ENCODE measurements around the gene CLIC4. TPM values are rescaled to one million over a fixed set of nuclear protein-coding genes. Genes with fewer than 3 reads are reported as not detected.

CLIC4 gene
- total and polyA plus RNA-seq, 4 donors = 15.0 to 40.7 (median 28.4) TPM

DNA sequence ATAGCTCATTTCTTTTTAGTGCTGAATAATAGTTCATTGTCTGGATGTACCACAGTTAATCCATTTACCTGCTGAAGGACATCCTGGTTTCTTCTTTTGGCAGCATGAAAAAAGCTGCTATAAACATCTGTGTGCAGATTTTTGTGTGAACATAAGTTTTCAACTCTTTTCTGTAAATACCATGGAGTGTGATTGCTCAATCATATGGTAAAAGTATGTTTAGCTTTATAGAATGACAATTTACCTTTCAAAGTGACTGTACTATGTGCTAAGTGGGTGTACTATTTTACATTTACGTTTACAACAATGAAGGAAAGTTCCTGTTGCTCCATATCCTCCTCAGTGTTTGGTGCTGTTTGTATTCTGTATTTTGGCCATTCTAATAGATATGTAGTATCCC is 135.8 kb downstream of the CLIC4 start:
- 45% methylated on average over 1 of the region's 1 CpG for WGBS
- H3K4me3 ChIP-seq (ENCODE audit: low read depth in 1 of 3, low read length in 3 of 3) = no peak overlapping the region
- TF ChIP-seq EGR1 (IDR thresholded peaks at IDR 0.05; ENCODE audit: low read depth in 2 of 2) = no peak
- no peak for TF ChIP-seq HNF4G (IDR thresholded peaks at IDR 0.05)
- TF ChIP-seq NR2F2 (IDR thresholded peaks at IDR 0.05) = no peak
- no peak for TF ChIP-seq GABPA (IDR thresholded peaks at IDR 0.05 in 1 of 2, conservative IDR thresholded peaks at IDR 0.05 in 1 of 2)
- no peak for TF ChIP-seq FOXA1 (IDR thresholded peaks at IDR 0.05)
- no peak for TF ChIP-seq TAF1 (conservative IDR thresholded peaks at IDR 0.05)
- TF ChIP-seq SP1 (IDR thresholded peaks at IDR 0.05) = no peak
- TF ChIP-seq, protein P1, sequence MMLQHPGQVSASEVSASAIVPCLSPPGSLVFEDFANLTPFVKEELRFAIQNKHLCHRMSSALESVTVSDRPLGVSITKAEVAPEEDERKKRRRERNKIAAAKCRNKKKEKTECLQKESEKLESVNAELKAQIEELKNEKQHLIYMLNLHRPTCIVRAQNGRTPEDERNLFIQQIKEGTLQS (IDR thresholded peaks at IDR 0.05) = no peak
- no peak for TF ChIP-seq HNF4A (conservative IDR thresholded peaks at IDR 0.05)
- no peak for TF ChIP-seq RXRA (IDR thresholded peaks at IDR 0.05)
- TF ChIP-seq JUND (IDR thresholded peaks at IDR 0.05) = no peak
- TF ChIP-seq, protein P2, sequence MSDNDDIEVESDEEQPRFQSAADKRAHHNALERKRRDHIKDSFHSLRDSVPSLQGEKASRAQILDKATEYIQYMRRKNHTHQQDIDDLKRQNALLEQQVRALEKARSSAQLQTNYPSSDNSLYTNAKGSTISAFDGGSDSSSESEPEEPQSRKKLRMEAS (IDR thresholded peaks at IDR 0.05) = no peak
- TF ChIP-seq, protein P3, sequence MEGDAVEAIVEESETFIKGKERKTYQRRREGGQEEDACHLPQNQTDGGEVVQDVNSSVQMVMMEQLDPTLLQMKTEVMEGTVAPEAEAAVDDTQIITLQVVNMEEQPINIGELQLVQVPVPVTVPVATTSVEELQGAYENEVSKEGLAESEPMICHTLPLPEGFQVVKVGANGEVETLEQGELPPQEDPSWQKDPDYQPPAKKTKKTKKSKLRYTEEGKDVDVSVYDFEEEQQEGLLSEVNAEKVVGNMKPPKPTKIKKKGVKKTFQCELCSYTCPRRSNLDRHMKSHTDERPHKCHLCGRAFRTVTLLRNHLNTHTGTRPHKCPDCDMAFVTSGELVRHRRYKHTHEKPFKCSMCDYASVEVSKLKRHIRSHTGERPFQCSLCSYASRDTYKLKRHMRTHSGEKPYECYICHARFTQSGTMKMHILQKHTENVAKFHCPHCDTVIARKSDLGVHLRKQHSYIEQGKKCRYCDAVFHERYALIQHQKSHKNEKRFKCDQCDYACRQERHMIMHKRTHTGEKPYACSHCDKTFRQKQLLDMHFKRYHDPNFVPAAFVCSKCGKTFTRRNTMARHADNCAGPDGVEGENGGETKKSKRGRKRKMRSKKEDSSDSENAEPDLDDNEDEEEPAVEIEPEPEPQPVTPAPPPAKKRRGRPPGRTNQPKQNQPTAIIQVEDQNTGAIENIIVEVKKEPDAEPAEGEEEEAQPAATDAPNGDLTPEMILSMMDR (IDR thresholded peaks at IDR 0.05; ENCODE audit: low read depth, low read length, missing input control) = no peak
- no peak for TF ChIP-seq YY1 (IDR thresholded peaks at IDR 0.05)
- DNase-seq (ENCODE audit: low spot score) = no peak
- H3K27ac ChIP-seq (ENCODE audit: low read depth in 1 of 2, low read length in 2 of 2) = no peak overlapping the region
- no peak overlapping the region for H3K9ac ChIP-seq (ENCODE audit: low read depth in 1 of 2, low read length in 2 of 2)
- H3K36me3 ChIP-seq (ENCODE audit: control insufficient read depth in 4 of 4, insufficient read depth in 3 of 4, low read depth in 1 of 4, low read length in 3 of 4) = no peaks in the 10 kb centered on the region
- no peaks in the 10 kb centered on the region for H3K4me1 ChIP-seq (ENCODE audit: control insufficient read depth in 4 of 4, insufficient read depth in 4 of 4, low read length in 3 of 4)
- H3K9me3 ChIP-seq (ENCODE audit: control insufficient read depth in 4 of 4, low read length in 3 of 4) = no peaks in the 10 kb centered on the region
- H3K27me3 ChIP-seq (ENCODE audit: control insufficient read depth in 4 of 4, insufficient read depth in 4 of 4, low read length in 3 of 4) = no peaks in the 10 kb centered on the region

DNA sequence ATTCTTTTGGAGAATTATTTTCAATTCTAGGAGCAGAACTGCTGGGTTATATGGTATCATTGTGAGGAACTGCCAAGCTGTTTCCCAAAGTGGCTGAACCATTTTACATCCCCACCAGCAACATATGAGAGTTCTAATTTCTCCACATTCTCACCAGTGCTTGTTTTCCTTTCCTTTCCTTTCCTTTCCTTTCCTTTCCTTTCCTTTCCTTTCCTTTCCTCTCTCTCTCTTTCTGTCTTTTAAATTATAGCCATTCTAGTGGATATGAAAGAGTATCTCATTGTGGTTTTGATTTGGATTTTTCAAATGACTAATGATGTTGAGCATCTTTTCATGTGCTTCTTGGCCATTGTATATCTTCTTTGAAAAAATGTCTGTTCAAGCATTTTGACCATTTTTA is 139.5 kb downstream of the CLIC4 start:
- TF ChIP-seq EGR1 (IDR thresholded peaks at IDR 0.05; ENCODE audit: low read depth in 2 of 2) = no peak
- no peak for TF ChIP-seq FOXA1 (IDR thresholded peaks at IDR 0.05)
- Histone ChIP-seq H3K27ac (ENCODE audit: low read depth in 1 of 2, low read length in 2 of 2) (no peak overlapping the region), H3K4me1 (ENCODE audit: control insufficient read depth in 4 of 4, insufficient read depth in 4 of 4, low read length in 3 of 4) (no peaks in the 10 kb centered on the region), H3K9me3 (ENCODE audit: control insufficient read depth in 4 of 4, low read length in 3 of 4) (no peaks in the 10 kb centered on the region), H3K36me3 (ENCODE audit: control insufficient read depth in 4 of 4, insufficient read depth in 3 of 4, low read depth in 1 of 4, low read length in 3 of 4) (no peaks in the 10 kb centered on the region), H3K4me3 (ENCODE audit: low read depth in 1 of 3, low read length in 3 of 3) (no peak overlapping the region), H3K27me3 (ENCODE audit: control insufficient read depth in 4 of 4, insufficient read depth in 4 of 4, low read length in 3 of 4) (no peaks in the 10 kb centered on the region), H3K9ac (ENCODE audit: low read depth in 1 of 2, low read length in 2 of 2) (no peak overlapping the region)
- DNase-seq (ENCODE audit: low spot score) = no peak

DNA sequence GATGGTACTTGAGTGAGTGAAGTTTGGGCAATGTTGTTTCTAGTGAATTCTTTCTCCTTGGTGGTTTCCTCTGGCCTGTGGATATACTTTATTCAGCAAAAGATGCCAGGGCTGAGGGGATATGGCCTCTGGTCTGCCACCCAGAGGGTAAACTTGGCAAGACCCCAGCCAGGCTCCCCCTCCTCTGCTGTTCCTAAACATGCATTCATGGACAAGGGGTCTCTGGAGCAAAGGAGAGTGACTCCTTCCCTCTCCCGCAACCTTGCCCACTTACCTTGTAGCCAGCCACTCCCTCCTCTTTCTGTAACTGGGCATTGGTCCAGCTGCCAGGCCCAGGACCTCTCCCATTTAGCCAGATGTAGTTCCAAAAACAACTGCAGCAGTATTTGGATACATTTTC is 141.0 kb downstream of the CLIC4 start:
- WGBS = 96% methylated on average over 1 of the region's 1 CpG

More for the DNA sequence above, 141.0 kb downstream of the CLIC4 start:
- Histone ChIP-seq H3K4me3 (ENCODE audit: low read depth in 1 of 3, low read length in 3 of 3) (no peak overlapping the region), H3K27me3 (ENCODE audit: control insufficient read depth in 4 of 4, insufficient read depth in 4 of 4, low read length in 3 of 4) (no peaks in the 10 kb centered on the region), H3K9me3 (ENCODE audit: control insufficient read depth in 4 of 4, low read length in 3 of 4) (no peaks in the 10 kb centered on the region), H3K27ac (ENCODE audit: low read depth in 1 of 2, low read length in 2 of 2) (no peak overlapping the region), H3K4me1 (ENCODE audit: control insufficient read depth in 4 of 4, insufficient read depth in 4 of 4, low read length in 3 of 4) (peaks cover 0 to 8% (median 3%) of the 10 kb centered on the region in 4 donors), H3K9ac (ENCODE audit: low read depth in 1 of 2, low read length in 2 of 2) (no peak overlapping the region), H3K36me3 (ENCODE audit: control insufficient read depth in 4 of 4, insufficient read depth in 3 of 4, low read depth in 1 of 4, low read length in 3 of 4) (no peaks in the 10 kb centered on the region)
- TF ChIP-seq HNF4A (conservative IDR thresholded peaks at IDR 0.05) = no peak
- no peak for TF ChIP-seq RAD21 (IDR thresholded peaks at IDR 0.05)
- TF ChIP-seq, protein P4, sequence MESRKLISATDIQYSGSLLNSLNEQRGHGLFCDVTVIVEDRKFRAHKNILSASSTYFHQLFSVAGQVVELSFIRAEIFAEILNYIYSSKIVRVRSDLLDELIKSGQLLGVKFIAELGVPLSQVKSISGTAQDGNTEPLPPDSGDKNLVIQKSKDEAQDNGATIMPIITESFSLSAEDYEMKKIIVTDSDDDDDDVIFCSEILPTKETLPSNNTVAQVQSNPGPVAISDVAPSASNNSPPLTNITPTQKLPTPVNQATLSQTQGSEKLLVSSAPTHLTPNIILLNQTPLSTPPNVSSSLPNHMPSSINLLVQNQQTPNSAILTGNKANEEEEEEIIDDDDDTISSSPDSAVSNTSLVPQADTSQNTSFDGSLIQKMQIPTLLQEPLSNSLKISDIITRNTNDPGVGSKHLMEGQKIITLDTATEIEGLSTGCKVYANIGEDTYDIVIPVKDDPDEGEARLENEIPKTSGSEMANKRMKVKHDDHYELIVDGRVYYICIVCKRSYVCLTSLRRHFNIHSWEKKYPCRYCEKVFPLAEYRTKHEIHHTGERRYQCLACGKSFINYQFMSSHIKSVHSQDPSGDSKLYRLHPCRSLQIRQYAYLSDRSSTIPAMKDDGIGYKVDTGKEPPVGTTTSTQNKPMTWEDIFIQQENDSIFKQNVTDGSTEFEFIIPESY (IDR thresholded peaks at IDR 0.05) = no peak
- TF ChIP-seq SP1 (IDR thresholded peaks at IDR 0.05) = no peak
- TF ChIP-seq, protein P2 (IDR thresholded peaks at IDR 0.05) = no peak
- TF ChIP-seq TAF1 (conservative IDR thresholded peaks at IDR 0.05) = no peak
- TF ChIP-seq EGR1 (IDR thresholded peaks at IDR 0.05; ENCODE audit: low read depth in 2 of 2) = no peak
- TF ChIP-seq, protein P3 (IDR thresholded peaks at IDR 0.05; ENCODE audit: low read depth, low read length, missing input control) = no peak
- TF ChIP-seq FOXA1 (IDR thresholded peaks at IDR 0.05) = no peak
- TF ChIP-seq FOXA2 (IDR thresholded peaks at IDR 0.05) = no peak
- TF ChIP-seq JUND (IDR thresholded peaks at IDR 0.05) = no peak
- TF ChIP-seq, protein P1 (IDR thresholded peaks at IDR 0.05) = no peak
- no peak for TF ChIP-seq HNF4G (IDR thresholded peaks at IDR 0.05)
- no peak for TF ChIP-seq GABPA (IDR thresholded peaks at IDR 0.05 in 1 of 2, conservative IDR thresholded peaks at IDR 0.05 in 1 of 2)
- no peak for TF ChIP-seq RXRA (IDR thresholded peaks at IDR 0.05)
- no peak for DNase-seq (ENCODE audit: low spot score)
